SU-DHL-6 (cell line): ENCODE data around the gene NRAP.

Experiments used
- CTCF ChIP-seq: fragments of 200-600 bp; sonication (generic); IDR thresholded peaks from one replicate; pipeline ENCODE4 v1.5.1; 2017; ENCODE audit warnings: antibody characterized with exemption, mild to moderate bottlenecking, low read length, moderate library complexity; ENCODE audit not compliant: insufficient read depth, poor library complexity, severe bottlenecking
- EZH2phosphoT487 ChIP-seq: fragments of 200-600 bp; sonication (generic), shearing (Covaris generic); conservative IDR thresholded peaks from 2 replicates; pipeline ENCODE4 v1.6.1; 2018; ENCODE audit warnings: mild to moderate bottlenecking, antibody characterized with exemption, low read length, moderate library complexity, mixed read lengths

GRCh38 chr10:113566888-113567287 lies 97.0 kb downstream of the NRAP start:
- TF ChIP-seq CTCF = no peak
- no peak for TF ChIP-seq EZH2phosphoT487
